HepG2 (cell line): Measurements from ENCODE around the gene ARHGAP26. TPM values are rescaled to one million over a fixed set of nuclear protein-coding genes. Genes with fewer than 3 reads are reported as not detected.

Experiments
- ATAC-seq: fragments of 200-7000 bp; cut with Tn5 transposase; 3 replicates; pipeline ENCODE4 v1.9.1; 2020; ENCODE audit warnings: mild to moderate bottlenecking, moderate library complexity
- BruUV-seq: library from RNA; stranded (reverse); fragments of 400-500 nt; replicated peaks from 2 replicates; lab custom pipeline; 2021; lab: Mats Ljungman, UMichigan
- CTCF ChIA-PET: fragments of 300-600 bp; formaldehyde crosslinking; extraction: SDS; loops from one replicate; lab custom pipeline; 2021; ENCODE audit warnings: low total read pairs, inconsistent platforms, low intra/inter-chr PET ratio; lab: Yijun Ruan, JAX
- POLR2A ChIA-PET: fragments of 350-600 bp; sonication (Branson Sonifier 250); formaldehyde crosslinking; loops from one replicate; lab custom pipeline; 2020; ENCODE audit warnings: antibody characterized with exemption, inconsistent platforms; lab: Yijun Ruan, JAX
- DNase-seq: peaks from one replicate; pipeline ENCODE4 v3.0.0-alpha.2; 2015; ENCODE audit warnings: low spot score
- FAIRE-seq: peaks from 3 replicates; lab custom pipeline; 2011; peaks lifted over from hg19 to GRCh38; lab: Jason Lieb, UNC
- H2AFZ ChIP-seq: one replicate; pipeline ENCODE4 v1.6.1; 2011; ENCODE audit warnings: low read length, inconsistent platforms
- H3K27ac ChIP-seq: fragments of 300-600 bp; 3 replicates; pipeline ENCODE4 v1.8.0; 2011; ENCODE audit warnings: mixed run types, mild to moderate bottlenecking, mixed read lengths, low read length, inconsistent platforms; ENCODE audit not compliant: insufficient read depth; ENCODE audit errors: extremely low read length
- H3K27me3 ChIP-seq, 2 experiments: fragments of 200-600 bp in 1 of 2; 2 replicates in 1 of 2; 3 replicates in 1 of 2; pipeline versions ENCODE4 v1.6.0 to v1.8.0; 2011; ENCODE audit warnings: low read length in 2 of 2, mild to moderate bottlenecking in 2 of 2, moderate library complexity in 2 of 2, inconsistent platforms in 1 of 2; ENCODE audit not compliant: insufficient read depth in 2 of 2, control insufficient read depth in 1 of 2
- H3K36me3 ChIP-seq, 2 experiments: fragments of 200-600 bp in 1 of 2; replicated peaks in 1 of 2; 2 replicates in 1 of 2; 3 replicates in 1 of 2; pipeline versions ENCODE4 v1.5.1 to v1.8.0; 2011; ENCODE audit warnings: low read length in 2 of 2, inconsistent platforms in 1 of 2; ENCODE audit not compliant: insufficient read depth in 2 of 2, control insufficient read depth in 1 of 2
- H3K4me1 ChIP-seq: 2 replicates; pipeline ENCODE4 v1.5.1; 2012; ENCODE audit warnings: low read length, inconsistent platforms; ENCODE audit not compliant: insufficient read depth
- H3K4me2 ChIP-seq: 2 replicates; pipeline ENCODE4 v1.6.0; 2011; ENCODE audit warnings: low read depth, low read length, inconsistent platforms
- H3K4me3 ChIP-seq, 3 experiments: fragments of 200-600 bp in 1 of 3; sonication (generic), shearing (Covaris generic) in 1 of 3; replicated peaks in 1 of 3; 2 replicates each; pipeline ENCODE4 v1.5.1; 2011 to 2016; ENCODE audit warnings: low read length in 3 of 3, inconsistent platforms in 2 of 3, low read depth in 2 of 3, mild to moderate bottlenecking in 2 of 3, control low read depth in 1 of 3, mixed read lengths in 1 of 3; ENCODE audit not compliant: insufficient read depth in 1 of 3
- H3K79me2 ChIP-seq: one replicate; pipeline ENCODE4 v1.6.1; 2011; ENCODE audit warnings: low read length, inconsistent platforms; ENCODE audit not compliant: insufficient read depth
- H3K9ac ChIP-seq: 2 replicates; pipeline ENCODE4 v1.6.0; 2011; ENCODE audit warnings: mild to moderate bottlenecking, low read depth, low read length, inconsistent platforms; ENCODE audit not compliant: insufficient read depth
- H3K9me3 ChIP-seq: 2 replicates; pipeline ENCODE4 v1.5.1; 2012; ENCODE audit warnings: mild to moderate bottlenecking, low read length
- H4K20me1 ChIP-seq: 2 replicates; pipeline ENCODE4 v1.6.0; 2011; ENCODE audit warnings: inconsistent platforms, mild to moderate bottlenecking, low read length, moderate library complexity; ENCODE audit not compliant: insufficient read depth
- CEBPB ChIP-seq: IDR thresholded peaks from 2 replicates; pipeline ENCODE4 v1.6.1; 2011; ENCODE audit warnings: low read depth, low read length, improper control_type of control experiment, borderline replicate concordance
- CEBPG ChIP-seq: IDR thresholded peaks from 2 replicates; pipeline ENCODE4 v1.6.1; 2016
- FOXA3 ChIP-seq: IDR thresholded peaks from 2 replicates; pipeline ENCODE4 v1.6.1; 2016; ENCODE audit warnings: missing genetic modification reagents, missing compliant biosample characterization
- KAT8 ChIP-seq: IDR thresholded peaks from 2 replicates; pipeline ENCODE4 v1.6.1; 2016; ENCODE audit warnings: missing genetic modification reagents, missing compliant biosample characterization
- RARA ChIP-seq: IDR thresholded peaks from 2 replicates; pipeline ENCODE4 v1.6.1; 2016; ENCODE audit warnings: missing genetic modification reagents, missing compliant biosample characterization
- SMAD3 ChIP-seq: sonication (generic); formaldehyde crosslinking; IDR thresholded peaks from 2 replicates; pipeline ENCODE4 v1.4.0; 2020; ENCODE audit warnings: missing genetic modification reagents
- SOX13 ChIP-seq, 3 experiments: fragments of 450-650 bp in 1 of 3; sonication (generic) in 1 of 3; formaldehyde crosslinking in 1 of 3; IDR thresholded peaks in 2 of 3; conservative IDR thresholded peaks in 1 of 3; 2 replicates each; pipeline versions ENCODE4 v1.5.0 to v1.6.1; 2016 to 2020; ENCODE audit warnings: antibody characterized with exemption in 1 of 3, mild to moderate bottlenecking in 1 of 3, missing compliant biosample characterization in 1 of 3, missing genetic modification reagents in 1 of 3, moderate library complexity in 1 of 3
- SOX6 ChIP-seq, 2 experiments: fragments of 450-650 bp in 1 of 2; sonication (generic) in 1 of 2; formaldehyde crosslinking in 1 of 2; IDR thresholded peaks; 2 replicates each; pipeline versions ENCODE4 v1.4.0 to v1.6.1; 2017 to 2020; ENCODE audit warnings: antibody characterized with exemption in 1 of 2, mild to moderate bottlenecking in 1 of 2, missing genetic modification reagents in 1 of 2
- YY1 ChIP-seq: IDR thresholded peaks from 2 replicates; pipeline ENCODE4 v1.6.1; 2011; ENCODE audit warnings: low read length, low read depth, moderate library complexity, mild to moderate bottlenecking; ENCODE audit not compliant: insufficient read depth, insufficient replicate concordance
- ZKSCAN5 ChIP-seq: sonication (generic); formaldehyde crosslinking; IDR thresholded peaks from 2 replicates; pipeline ENCODE4 v1.5.1; 2020; ENCODE audit warnings: mild to moderate bottlenecking, missing genetic modification reagents
- WGBS: methylation state at CpG from one replicate; pipeline ENCODE4 v1.1.6; 2017; ENCODE audit warnings: low lambda C conversion rate; 5-methylcytosine and 5-hydroxymethylcytosine counted together
- in situ Hi-C: cut with HindIII; loops from 2 replicates; pipeline ENCODE4 v1.10.0; 2017; ENCODE audit warnings: low pct_unique_long_range_greater_than_20kb; ENCODE audit not compliant: extremely low pct_ligation_motif_present
- intact Hi-C: fragments of 100-400 bp; cut with micrococcal nuclease; formaldehyde crosslinking; loops from one replicate; pipeline ENCODE4 v1.10.0; 2022; ENCODE audit not compliant: unreplicated experiment
- polyA plus RNA-seq, 8 experiments: library from polyadenylated mRNA; depleted of rRNA in 3 of 8; stranded (reverse) in 7 of 8; unstranded in 1 of 8; fragments of >200 nt; fragmentation: Illumina TruSeq in 4 of 8; extraction: Trizol in 4 of 8; gene quantifications; 2 replicates each; pipeline versions ENCODE4 v1.2.1 to v1.2.3, GENCODE V29; 2011 to 2016; ENCODE audit warnings: low read depth in 4 of 8, missing spikeins in 1 of 8, mixed read lengths in 1 of 8; ENCODE audit not compliant: insufficient read depth in 1 of 8
- total RNA-seq, 5 experiments: library from RNA; depleted of rRNA; stranded (reverse); fragments of >200 nt; fragmentation: Illumina TruSeq; extraction: Trizol; gene quantifications; 2 replicates each; pipeline ENCODE4 v1.2.3, GENCODE V29; 2016; ENCODE audit warnings: low read depth in 1 of 5
- TF ChIP-seq, protein P1 (sequence below): sonication (generic); formaldehyde crosslinking; IDR thresholded peaks from 2 replicates; pipeline ENCODE4 v1.4.0; 2020; ENCODE audit warnings: low read depth, mild to moderate bottlenecking, missing genetic modification reagents
- TF ChIP-seq, protein P2 (sequence below): IDR thresholded peaks from 2 replicates; pipeline ENCODE4 v1.4.0; 2020; ENCODE audit warnings: mild to moderate bottlenecking, missing genetic modification reagents
- TF ChIP-seq, protein P3 (sequence below), 2 experiments: fragments of 450-650 bp in 1 of 2; sonication (generic) in 1 of 2; formaldehyde crosslinking; IDR thresholded peaks; 2 replicates each; pipeline versions ENCODE4 v1.5.0 to v1.8.0; 2020 to 2022; ENCODE audit warnings: mild to moderate bottlenecking in 1 of 2, missing genetic modification reagents in 1 of 2
- TF ChIP-seq, protein P4 (sequence below): sonication (generic); formaldehyde crosslinking; IDR thresholded peaks from 2 replicates; pipeline ENCODE4 v1.4.0; 2020; ENCODE audit warnings: missing genetic modification reagents

The ARHGAP26 gene
- total and polyA plus RNA-seq, 2 of the 13 experiments (the other 11 are each of a cell fraction or from before 2014, with no cell fraction given), result 9.6 to 18.2 TPM

DNA sequence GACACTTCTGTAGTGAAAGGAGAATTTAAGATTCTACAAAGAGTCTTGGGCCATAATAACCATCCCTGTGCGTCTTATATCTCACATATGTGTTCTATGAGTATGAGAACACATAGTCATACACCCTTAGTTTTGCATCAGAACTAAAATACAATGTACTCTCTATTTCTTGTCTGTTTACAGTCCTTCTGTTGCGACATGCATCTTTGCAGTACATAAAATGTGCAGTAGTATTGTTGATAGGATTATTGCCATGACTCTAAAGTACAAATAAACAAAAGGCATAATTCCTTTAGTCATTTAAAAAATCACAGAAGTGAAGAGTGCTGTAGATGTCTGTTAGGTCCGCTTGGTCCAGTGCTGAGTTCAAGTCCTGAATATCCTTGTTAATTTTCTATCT lies 431.4 kb downstream of the ARHGAP26 start:
- FAIRE-seq (no peak), ATAC-seq (peak; percentile 60), DNase-seq (peak; percentile 76)
- Histone ChIP-seq H3K4me3 (no peak overlapping the region), H2AFZ (no peak overlapping the region), H3K27me3 (no peaks in the 10 kb centered on the region), H3K4me1 (peaks cover 53% of the 10 kb centered on the region), H3K79me2 (no peaks in the 10 kb centered on the region), H3K9ac (no peak overlapping the region; the same call in 1 of the 2 replicates), H3K27ac (peak overlapping the region; percentile 60), H3K4me2 (no peak overlapping the region), H3K36me3 (peaks cover 0 to 1% of the 10 kb centered on the region in 2 experiments; a peak in 1 of 5 replicates), H3K9me3 (peaks cover 12% of the 10 kb centered on the region; the same call in 1 of the 2 replicates), H4K20me1 (no peaks in the 10 kb centered on the region)
- ChIA-PET CTCF (no interaction called here), POLR2A (no interaction called here)
- WGBS, result 91% methylated on average over 3 of the region's 3 CpGs
- intact Hi-C loops (loop anchor here (2.0 kb wide), 1 partner anchor 197 kb away; no protein-coding TSS in a partner anchor), in situ Hi-C loops (no loop called here)
- no TSS peak for BruUV-seq
- TF ChIP-seq SOX6 (IDR thresholded peaks at IDR 0.05) (no peak), SOX6 (CRISPR knock-in tag; IDR thresholded peaks at IDR 0.05) (peak; percentile 75; the same call in 1 of the 2 replicates), SMAD3 (CRISPR knock-in tag) (0 out of 2 replicates have a peak, but pooled peaks have one; percentile 34), KAT8 (CRISPR knock-in tag) (0 out of 2 replicates have a peak, but pooled peaks have one; percentile 18), FOXA3 (CRISPR knock-in tag) (peak; percentile 86), CEBPG (CRISPR knock-in tag) (peak; percentile 91), SOX13 (IDR thresholded peaks at IDR 0.05) (no peak), SOX13 (CRISPR knock-in tag; conservative IDR thresholded peaks at IDR 0.05 in 1 of 2, IDR thresholded peaks at IDR 0.05 in 1 of 2) (peak in 1 of 2 experiments; percentile 86; a peak in 2 of 4 replicates), YY1 (no peak), ZKSCAN5 (CRISPR knock-in tag) (no peak), RARA (0 out of 2 replicates have a peak, but pooled peaks have one; percentile 24), CEBPB (peak; percentile 92)
- TF ChIP-seq, protein P1, sequence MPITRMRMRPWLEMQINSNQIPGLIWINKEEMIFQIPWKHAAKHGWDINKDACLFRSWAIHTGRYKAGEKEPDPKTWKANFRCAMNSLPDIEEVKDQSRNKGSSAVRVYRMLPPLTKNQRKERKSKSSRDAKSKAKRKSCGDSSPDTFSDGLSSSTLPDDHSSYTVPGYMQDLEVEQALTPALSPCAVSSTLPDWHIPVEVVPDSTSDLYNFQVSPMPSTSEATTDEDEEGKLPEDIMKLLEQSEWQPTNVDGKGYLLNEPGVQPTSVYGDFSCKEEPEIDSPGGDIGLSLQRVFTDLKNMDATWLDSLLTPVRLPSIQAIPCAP (CRISPR knock-in tag), result no peak
- TF ChIP-seq, protein P2, sequence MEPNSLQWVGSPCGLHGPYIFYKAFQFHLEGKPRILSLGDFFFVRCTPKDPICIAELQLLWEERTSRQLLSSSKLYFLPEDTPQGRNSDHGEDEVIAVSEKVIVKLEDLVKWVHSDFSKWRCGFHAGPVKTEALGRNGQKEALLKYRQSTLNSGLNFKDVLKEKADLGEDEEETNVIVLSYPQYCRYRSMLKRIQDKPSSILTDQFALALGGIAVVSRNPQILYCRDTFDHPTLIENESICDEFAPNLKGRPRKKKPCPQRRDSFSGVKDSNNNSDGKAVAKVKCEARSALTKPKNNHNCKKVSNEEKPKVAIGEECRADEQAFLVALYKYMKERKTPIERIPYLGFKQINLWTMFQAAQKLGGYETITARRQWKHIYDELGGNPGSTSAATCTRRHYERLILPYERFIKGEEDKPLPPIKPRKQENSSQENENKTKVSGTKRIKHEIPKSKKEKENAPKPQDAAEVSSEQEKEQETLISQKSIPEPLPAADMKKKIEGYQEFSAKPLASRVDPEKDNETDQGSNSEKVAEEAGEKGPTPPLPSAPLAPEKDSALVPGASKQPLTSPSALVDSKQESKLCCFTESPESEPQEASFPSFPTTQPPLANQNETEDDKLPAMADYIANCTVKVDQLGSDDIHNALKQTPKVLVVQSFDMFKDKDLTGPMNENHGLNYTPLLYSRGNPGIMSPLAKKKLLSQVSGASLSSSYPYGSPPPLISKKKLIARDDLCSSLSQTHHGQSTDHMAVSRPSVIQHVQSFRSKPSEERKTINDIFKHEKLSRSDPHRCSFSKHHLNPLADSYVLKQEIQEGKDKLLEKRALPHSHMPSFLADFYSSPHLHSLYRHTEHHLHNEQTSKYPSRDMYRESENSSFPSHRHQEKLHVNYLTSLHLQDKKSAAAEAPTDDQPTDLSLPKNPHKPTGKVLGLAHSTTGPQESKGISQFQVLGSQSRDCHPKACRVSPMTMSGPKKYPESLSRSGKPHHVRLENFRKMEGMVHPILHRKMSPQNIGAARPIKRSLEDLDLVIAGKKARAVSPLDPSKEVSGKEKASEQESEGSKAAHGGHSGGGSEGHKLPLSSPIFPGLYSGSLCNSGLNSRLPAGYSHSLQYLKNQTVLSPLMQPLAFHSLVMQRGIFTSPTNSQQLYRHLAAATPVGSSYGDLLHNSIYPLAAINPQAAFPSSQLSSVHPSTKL, result peak; percentile 72
- TF ChIP-seq, protein P3, sequence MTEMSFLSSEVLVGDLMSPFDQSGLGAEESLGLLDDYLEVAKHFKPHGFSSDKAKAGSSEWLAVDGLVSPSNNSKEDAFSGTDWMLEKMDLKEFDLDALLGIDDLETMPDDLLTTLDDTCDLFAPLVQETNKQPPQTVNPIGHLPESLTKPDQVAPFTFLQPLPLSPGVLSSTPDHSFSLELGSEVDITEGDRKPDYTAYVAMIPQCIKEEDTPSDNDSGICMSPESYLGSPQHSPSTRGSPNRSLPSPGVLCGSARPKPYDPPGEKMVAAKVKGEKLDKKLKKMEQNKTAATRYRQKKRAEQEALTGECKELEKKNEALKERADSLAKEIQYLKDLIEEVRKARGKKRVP (CRISPR knock-in tag; IDR thresholded peaks at IDR 0.05), result peak in 1 of 2 experiments; percentile 98; a peak in 2 of 4 replicates
- TF ChIP-seq, protein P4, sequence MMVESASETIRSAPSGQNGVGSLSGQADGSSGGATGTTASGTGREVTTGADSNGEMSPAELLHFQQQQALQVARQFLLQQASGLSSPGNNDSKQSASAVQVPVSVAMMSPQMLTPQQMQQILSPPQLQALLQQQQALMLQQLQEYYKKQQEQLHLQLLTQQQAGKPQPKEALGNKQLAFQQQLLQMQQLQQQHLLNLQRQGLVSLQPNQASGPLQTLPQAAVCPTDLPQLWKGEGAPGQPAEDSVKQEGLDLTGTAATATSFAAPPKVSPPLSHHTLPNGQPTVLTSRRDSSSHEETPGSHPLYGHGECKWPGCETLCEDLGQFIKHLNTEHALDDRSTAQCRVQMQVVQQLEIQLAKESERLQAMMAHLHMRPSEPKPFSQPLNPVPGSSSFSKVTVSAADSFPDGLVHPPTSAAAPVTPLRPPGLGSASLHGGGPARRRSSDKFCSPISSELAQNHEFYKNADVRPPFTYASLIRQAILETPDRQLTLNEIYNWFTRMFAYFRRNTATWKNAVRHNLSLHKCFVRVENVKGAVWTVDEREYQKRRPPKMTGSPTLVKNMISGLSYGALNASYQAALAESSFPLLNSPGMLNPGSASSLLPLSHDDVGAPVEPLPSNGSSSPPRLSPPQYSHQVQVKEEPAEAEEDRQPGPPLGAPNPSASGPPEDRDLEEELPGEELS (CRISPR knock-in tag), result peak; percentile 69
